HepG2 (cell line): ENCODE data around the gene GDA. TPM values are rescaled to one million over a fixed set of nuclear protein-coding genes. Genes with fewer than 3 reads are reported as not detected.

Experiments
- EP300 ChIP-seq, 3 experiments: sonication (generic) in 1 of 3; formaldehyde crosslinking in 1 of 3; IDR thresholded peaks; 2 replicates each; pipeline versions ENCODE4 v1.5.1 to v1.6.1; 2011 to 2020; ENCODE audit warnings: low read depth in 2 of 3, low read length in 2 of 3, borderline replicate concordance in 1 of 3, improper control_type of control experiment in 1 of 3, mild to moderate bottlenecking in 1 of 3, missing genetic modification reagents in 1 of 3, moderate library complexity in 1 of 3
- FIP1L1 ChIP-seq: fragments of 200-400 bp; formaldehyde crosslinking; IDR thresholded peaks from 2 replicates; pipeline ENCODE4 v1.6.1; 2018; ENCODE audit warnings: low read depth, mild to moderate bottlenecking, low read length, moderate library complexity, borderline replicate concordance; ENCODE audit not compliant: insufficient read depth
- HMG20A ChIP-seq: IDR thresholded peaks from 2 replicates; pipeline ENCODE4 v1.6.1; 2016; ENCODE audit warnings: borderline replicate concordance
- KDM1A ChIP-seq: IDR thresholded peaks from 2 replicates; pipeline ENCODE4 v1.6.1; 2016; ENCODE audit warnings: missing compliant biosample characterization
- MAF1 ChIP-seq: sonication (generic); formaldehyde crosslinking; IDR thresholded peaks from 2 replicates; pipeline ENCODE4 v1.5.0; 2020; ENCODE audit warnings: missing genetic modification reagents, borderline replicate concordance
- MAZ ChIP-seq, 2 experiments: sonication (generic) in 1 of 2; formaldehyde crosslinking in 1 of 2; IDR thresholded peaks; 2 replicates each; pipeline versions ENCODE4 v1.5.0 to v1.6.1; 2012 to 2020; ENCODE audit warnings: low read depth in 2 of 2, mild to moderate bottlenecking in 2 of 2, borderline replicate concordance in 1 of 2, improper control_type of control experiment in 1 of 2, low read length in 1 of 2, missing genetic modification reagents in 1 of 2, moderate library complexity in 1 of 2
- NFE2 ChIP-seq: sonication (generic); formaldehyde crosslinking; IDR thresholded peaks from 2 replicates; pipeline ENCODE4 v1.4.0; 2020; ENCODE audit warnings: missing genetic modification reagents
- SAP130 ChIP-seq: IDR thresholded peaks from 2 replicates; pipeline ENCODE4 v1.6.1; 2016; ENCODE audit warnings: low read depth
- SIX1 ChIP-seq: sonication (generic); formaldehyde crosslinking; IDR thresholded peaks from 2 replicates; pipeline ENCODE4 v1.4.0; 2020; ENCODE audit warnings: missing genetic modification reagents, borderline replicate concordance
- ZC3H4 ChIP-seq: sonication (generic); formaldehyde crosslinking; IDR thresholded peaks from 2 replicates; pipeline ENCODE4 v1.4.0; 2020; ENCODE audit warnings: missing genetic modification reagents, borderline replicate concordance
- ZNF18 ChIP-seq: sonication (generic); formaldehyde crosslinking; IDR thresholded peaks from 2 replicates; pipeline ENCODE4 v1.8.0; 2022; ENCODE audit warnings: mild to moderate bottlenecking, missing genetic modification reagents; ENCODE audit not compliant: insufficient replicate concordance
- ZNF224 ChIP-seq: sonication (generic); formaldehyde crosslinking; IDR thresholded peaks from 2 replicates; pipeline ENCODE4 v1.5.0; 2020; ENCODE audit warnings: mild to moderate bottlenecking, missing genetic modification reagents
- ZNF317 ChIP-seq: sonication (generic); formaldehyde crosslinking; IDR thresholded peaks from 2 replicates; pipeline ENCODE4 v1.5.0; 2020; ENCODE audit warnings: mild to moderate bottlenecking, missing genetic modification reagents
- ZNF318 ChIP-seq: sonication (generic); formaldehyde crosslinking; IDR thresholded peaks from 2 replicates; pipeline ENCODE4 v1.4.0; 2020; ENCODE audit warnings: mild to moderate bottlenecking, missing genetic modification reagents
- ZNF790 ChIP-seq: sonication (generic); formaldehyde crosslinking; IDR thresholded peaks from 2 replicates; pipeline ENCODE4 v1.8.0; 2022; ENCODE audit warnings: missing genetic modification reagents, mild to moderate bottlenecking, borderline replicate concordance
- ZSCAN12 ChIP-seq: sonication (generic); formaldehyde crosslinking; IDR thresholded peaks from 2 replicates; pipeline ENCODE4 v1.9.0; 2021; ENCODE audit warnings: mild to moderate bottlenecking, missing genetic modification reagents
- ZSCAN31 ChIP-seq: sonication (generic); formaldehyde crosslinking; IDR thresholded peaks from 2 replicates; pipeline ENCODE4 v1.5.0; 2020; ENCODE audit warnings: low read depth, mild to moderate bottlenecking, missing genetic modification reagents
- polyA plus RNA-seq, 8 experiments: library from polyadenylated mRNA; depleted of rRNA in 3 of 8; stranded (reverse) in 7 of 8; unstranded in 1 of 8; fragments of >200 nt; fragmentation: Illumina TruSeq in 4 of 8; extraction: Trizol in 4 of 8; gene quantifications; 2 replicates each; pipeline versions ENCODE4 v1.2.1 to v1.2.3, GENCODE V29; 2011 to 2016; ENCODE audit warnings: low read depth in 4 of 8, missing spikeins in 1 of 8, mixed read lengths in 1 of 8; ENCODE audit not compliant: insufficient read depth in 1 of 8
- total RNA-seq, 5 experiments: library from RNA; depleted of rRNA; stranded (reverse); fragments of >200 nt; fragmentation: Illumina TruSeq; extraction: Trizol; gene quantifications; 2 replicates each; pipeline ENCODE4 v1.2.3, GENCODE V29; 2016; ENCODE audit warnings: low read depth in 1 of 5

The GDA gene
- total and polyA plus RNA-seq, 2 of the 13 experiments (the other 11 are each of a cell fraction or from before 2014, with no cell fraction given): 0.15 to 0.99 TPM

- TF ChIP-seq ZSCAN31 (CRISPR knock-in tag) (peak; percentile 64; the same call in 1 of the 2 replicates), ZNF318 (no peak), ZC3H4 (CRISPR knock-in tag) (no peak), KDM1A (no peak), ZNF317 (CRISPR knock-in tag) (0 out of 2 replicates have a peak, but pooled peaks have one; percentile 67), SAP130 (peak; percentile 42), SIX1 (CRISPR knock-in tag) (peak; percentile 70; the same call in 1 of the 2 replicates), FIP1L1 (no peak), MAZ (IDR thresholded peaks at IDR 0.05; ENCODE audit: borderline replicate concordance, low read depth, low read length) (no peak), MAZ (CRISPR knock-in tag; IDR thresholded peaks at IDR 0.05; ENCODE audit: low read depth) (no peak), MAF1 (CRISPR knock-in tag) (no peak), ZSCAN12 (no peak), NFE2 (no peak), ZNF790 (no peak), ZNF224 (CRISPR knock-in tag) (0 out of 2 replicates have a peak, but pooled peaks have one; percentile 59), HMG20A (CRISPR knock-in tag) (peak; percentile 59), ZNF18 (CRISPR knock-in tag) (no peak), EP300 (IDR thresholded peaks at IDR 0.05; ENCODE audit: low read depth in 2 of 2, low read length in 2 of 2) (peak in 1 of 2 experiments; percentile 81; a peak in 2 of 4 replicates), EP300 (CRISPR knock-in tag; IDR thresholded peaks at IDR 0.05; ENCODE audit: borderline replicate concordance) (peak; percentile 54; the same call in 1 of the 2 replicates)
Observed at GRCh38 chr9:72129271-72130156, 19.7 kb upstream of the GDA start (continued).
